OCI-LY1 (cell line): ENCODE results near the gene DLGAP4.

ENCODE experiments used
- CTCF ChIP-seq: fragments of 200-600 bp; sonication (generic), shearing (Covaris generic); IDR thresholded peaks from 2 replicates; pipeline ENCODE4 v1.5.1; 2017; ENCODE audit warnings: mild to moderate bottlenecking, antibody characterized with exemption, low read length, moderate library complexity, mixed read lengths
- EZH2 ChIP-seq: fragments of 200-600 bp; sonication (generic), shearing (Covaris generic); IDR thresholded peaks from 2 replicates; pipeline ENCODE4 v1.8.0; 2017; ENCODE audit warnings: borderline replicate concordance, mixed run types, mild to moderate bottlenecking, antibody characterized with exemption, low read length, moderate library complexity, mixed read lengths

GRCh38 chr20:36264426-36265246, 41.5 kb upstream of the DLGAP4 start:
- no peak for TF ChIP-seq CTCF
- no peak for TF ChIP-seq EZH2
